CD14-positive monocyte (primary cell): ENCODE measurements around the gene ADGRF1. TPM values are rescaled to one million over a fixed set of nuclear protein-coding genes. Genes with fewer than 3 reads are reported as not detected.

Source experiments
- DNase-seq, 3 donors: peaks; one replicate each; pipeline ENCODE4 v3.0.0-alpha.2; 2011 to 2022
- H2AFZ ChIP-seq: 2 replicates; pipeline ENCODE4 v1.6.0; 2012; ENCODE audit warnings: mild to moderate bottlenecking, low read depth, low read length, inconsistent platforms; ENCODE audit not compliant: insufficient read depth, poor library complexity, severe bottlenecking
- H3K27ac ChIP-seq, 2 donors: 1 replicate in 1 of 2; 2 replicates in 1 of 2; pipeline ENCODE4 v1.5.1; 2012 to 2013; ENCODE audit warnings: low read length in 2 of 2, control low read depth in 1 of 2, inconsistent platforms in 1 of 2, low read depth in 1 of 2, mild to moderate bottlenecking in 1 of 2
- H3K27me3 ChIP-seq, 2 donors: one replicate each; pipeline versions ENCODE4 v1.6.0 to v1.6.1; 2011 to 2013; ENCODE audit warnings: low read length in 2 of 2; ENCODE audit not compliant: control insufficient read depth in 2 of 2, insufficient read depth in 2 of 2
- H3K36me3 ChIP-seq, 2 donors: replicated peaks in 1 of 2; 1 replicate in 1 of 2; 2 replicates in 1 of 2; pipeline versions ENCODE4 v1.5.1 to v1.6.1; 2012 to 2013; ENCODE audit warnings: low read length in 2 of 2, control low read depth in 1 of 2, inconsistent platforms in 1 of 2, mild to moderate bottlenecking in 1 of 2; ENCODE audit not compliant: insufficient read depth in 2 of 2, control insufficient read depth in 1 of 2
- H3K4me1 ChIP-seq, 2 donors: 1 replicate in 1 of 2; 2 replicates in 1 of 2; pipeline versions ENCODE4 v1.5.1 to v1.6.1; 2012 to 2013; ENCODE audit warnings: low read length in 2 of 2, control low read depth in 1 of 2, inconsistent platforms in 1 of 2, mild to moderate bottlenecking in 1 of 2, moderate library complexity in 1 of 2; ENCODE audit not compliant: insufficient read depth in 2 of 2, control insufficient read depth in 1 of 2
- H3K4me2 ChIP-seq: replicated peaks from 2 replicates; pipeline ENCODE3; 2012; ENCODE audit warnings: low read length, moderate library complexity, mild to moderate bottlenecking; ENCODE audit not compliant: poor library complexity, severe bottlenecking; ENCODE audit errors: extremely low read depth
- H3K4me3 ChIP-seq, 3 experiments: fragments of 200-600 bp in 1 of 3; sonication (generic) in 1 of 3; replicated peaks in 1 of 3; 1 replicate in 2 of 3; 2 replicates in 1 of 3; pipeline ENCODE4 v1.5.1; 2011 to 2013; ENCODE audit warnings: low read length in 3 of 3, mild to moderate bottlenecking in 3 of 3, control low read depth in 2 of 3, low read depth in 2 of 3, inconsistent platforms in 1 of 3, moderate library complexity in 1 of 3
- H3K79me2 ChIP-seq: 2 replicates; pipeline ENCODE4 v1.6.0; 2012; ENCODE audit warnings: mild to moderate bottlenecking, control low read depth, inconsistent platforms, low read length, moderate library complexity; ENCODE audit not compliant: insufficient read depth
- H3K9ac ChIP-seq: 2 replicates; pipeline ENCODE4 v1.6.0; 2017; ENCODE audit warnings: low read length, mild to moderate bottlenecking; ENCODE audit not compliant: insufficient read depth, poor library complexity, severe bottlenecking
- H3K9me3 ChIP-seq, 2 donors: replicated peaks in 1 of 2; 1 replicate in 1 of 2; 2 replicates in 1 of 2; pipeline versions ENCODE4 v1.5.1 to v1.6.1; 2012 to 2013; ENCODE audit warnings: low read length in 2 of 2, control low read depth in 1 of 2; ENCODE audit not compliant: control insufficient read depth in 1 of 2, insufficient read depth in 1 of 2
- H4K20me1 ChIP-seq: 2 replicates; pipeline ENCODE4 v1.6.0; 2012; ENCODE audit warnings: mild to moderate bottlenecking, low read length, control low read depth, moderate library complexity; ENCODE audit not compliant: insufficient read depth
- H3K27ac Mint-ChIP-seq, 7 donors: one replicate each; pipeline ENCODE4 v1.8.0; 2020; ENCODE audit warnings: mild to moderate bottlenecking in 7 of 7, mixed read lengths in 7 of 7, moderate library complexity in 6 of 7, inconsistent platforms in 2 of 7
- H3K27me3 Mint-ChIP-seq, 3 donors: one replicate each; pipeline ENCODE4 v1.8.0; 2021 to 2022; ENCODE audit warnings: low read depth in 3 of 3, mild to moderate bottlenecking in 3 of 3, mixed read lengths in 3 of 3, moderate library complexity in 3 of 3, inconsistent platforms in 1 of 3
- H3K36me3 Mint-ChIP-seq, 2 donors: one replicate each; pipeline ENCODE4 v1.8.0; 2020; ENCODE audit warnings: mixed read lengths in 2 of 2, inconsistent platforms in 1 of 2, mild to moderate bottlenecking in 1 of 2
- H3K4me1 Mint-ChIP-seq: one replicate; pipeline ENCODE4 v1.8.0; 2020; ENCODE audit warnings: mild to moderate bottlenecking, mixed read lengths
- H3K4me3 Mint-ChIP-seq, 2 donors: one replicate each; pipeline ENCODE4 v1.8.0; 2020; ENCODE audit warnings: mild to moderate bottlenecking in 2 of 2, mixed read lengths in 2 of 2, moderate library complexity in 1 of 2
- H3K9me3 Mint-ChIP-seq, 7 donors: one replicate each; pipeline ENCODE4 v1.8.0; 2020 to 2022; ENCODE audit warnings: mixed read lengths in 7 of 7, mild to moderate bottlenecking in 6 of 7, moderate library complexity in 6 of 7, inconsistent platforms in 2 of 7
- CTCF ChIP-seq: fragments of 200-600 bp; IDR thresholded peaks from one replicate; pipeline ENCODE4 v1.8.0; 2022; ENCODE audit warnings: antibody characterized with exemption, mild to moderate bottlenecking
- WGBS: methylation state at CpG from one replicate; pipeline ENCODE4 v1.1.5; 2013; ENCODE audit warnings: missing lambda C conversion rate; ENCODE audit not compliant: insufficient coverage; 5-methylcytosine and 5-hydroxymethylcytosine counted together
- intact Hi-C, 2 donors: fragments of 100-400 bp; cut with micrococcal nuclease; formaldehyde crosslinking; loops; one replicate each; pipeline versions ENCODE4 v1.15.0 to v1.15.1; 2023
- polyA plus RNA-seq, 3 donors: library from polyadenylated mRNA; depleted of rRNA in 1 of 3; unstranded in 2 of 3; stranded (reverse) in 1 of 3; fragments of 300-500 nt in 2 of 3; fragments of >200 nt in 1 of 3; fragmentation: Illumina TruSeq in 2 of 3; gene quantifications; 1 replicate in 2 of 3; 2 replicates in 1 of 3; pipeline ENCODE4 v1.2.3, GENCODE V29; 2012 to 2021

The ADGRF1 gene
- polyA plus RNA-seq, 3 donors: 0.03 TPM; not detected in 2

- Histone ChIP-seq H3K79me2 (no peaks in the 10 kb centered on the region), H3K4me2 (no peak overlapping the region), H3K4me3 (no peak overlapping the region), H3K4me1 (no peaks in the 10 kb centered on the region), H3K27ac (no peak overlapping the region), H3K9ac (no peak overlapping the region), H3K36me3 (no peaks in the 10 kb centered on the region), H4K20me1 (no peaks in the 10 kb centered on the region), H2AFZ (no peak overlapping the region), H3K9me3 (no peaks in the 10 kb centered on the region), H3K27me3 (no peaks in the 10 kb centered on the region)
- no peak overlapping the region for H3K4me3 Mint-ChIP-seq
- intact Hi-C loops: loop anchor here in 1 of 2 donors (10.0 kb wide), 1 partner anchor 582 kb away; no protein-coding TSS in a partner anchor
- H3K36me3 Mint-ChIP-seq: no peaks in the 10 kb centered on the region
- H3K27ac Mint-ChIP-seq: no peak overlapping the region
- H3K27me3 Mint-ChIP-seq: peaks cover 0 to 5% (median 2%) of the 10 kb centered on the region in 3 donors
- no CpG with 5 or more reads among the region's 1 CpG for WGBS
- H3K4me1 Mint-ChIP-seq: peaks cover 6% of the 10 kb centered on the region
- no peak for TF ChIP-seq CTCF
- peaks cover 0 to 3% (median 0%) of the 10 kb centered on the region in 7 donors for H3K9me3 Mint-ChIP-seq
- no peak for DNase-seq
These were observed 45.1 kb downstream of the ADGRF1 start for GRCh38 chr6:46996860-46997641.

- Histone ChIP-seq H3K9me3 (no peaks in the 10 kb centered on the region), H3K9ac (no peak overlapping the region), H3K4me2 (no peak overlapping the region), H3K36me3 (no peaks in the 10 kb centered on the region), H2AFZ (no peak overlapping the region), H3K4me1 (no peaks in the 10 kb centered on the region), H3K27ac (no peak overlapping the region), H4K20me1 (no peaks in the 10 kb centered on the region), H3K79me2 (no peaks in the 10 kb centered on the region), H3K4me3 (no peak overlapping the region), H3K27me3 (no peaks in the 10 kb centered on the region)
- H3K4me3 Mint-ChIP-seq: no peak overlapping the region
- intact Hi-C loops: loop anchor here in 1 of 2 donors (10.0 kb wide), 1 partner anchor 580 kb away; no protein-coding TSS in a partner anchor
- no peaks in the 10 kb centered on the region for H3K9me3 Mint-ChIP-seq
- no peaks in the 10 kb centered on the region for H3K36me3 Mint-ChIP-seq
- no peaks in the 10 kb centered on the region for H3K4me1 Mint-ChIP-seq
- no CpG with 5 or more reads among the region's 1 CpG for WGBS
- peaks cover 2 to 5% (median 2%) of the 10 kb centered on the region in 3 donors for H3K27me3 Mint-ChIP-seq
- DNase-seq: no peak
- H3K27ac Mint-ChIP-seq: no peak overlapping the region
- TF ChIP-seq CTCF: no peak
These were observed 47.2 kb downstream of the ADGRF1 start for GRCh38 chr6:46994933-46995332.
